Measurements from ENCODE around the gene TLCD5.

TLCD5 gene

DNA sequence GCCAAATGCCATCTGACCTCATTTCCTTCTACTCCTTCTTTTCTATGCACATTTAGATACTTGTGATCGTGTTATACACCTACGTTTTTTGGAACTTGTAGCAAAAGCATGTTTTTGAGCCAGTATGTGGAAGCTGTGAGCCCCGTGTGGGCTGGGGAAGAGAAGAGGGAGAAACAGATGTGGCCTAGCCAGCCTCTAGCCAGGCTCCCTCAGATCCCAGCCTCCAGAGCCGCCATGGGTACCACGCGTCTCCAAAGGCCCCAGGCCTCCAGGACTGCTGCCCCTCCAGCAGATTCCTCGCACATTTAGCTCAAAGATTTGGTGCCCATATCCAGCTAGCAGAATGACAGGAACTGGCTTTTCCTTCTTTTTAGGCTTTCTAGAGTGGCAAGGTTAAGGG, 17.0 kb upstream of the TLCD5 start:
- DNase-seq (ENCODE audit: low spot score) = no peak

DNA sequence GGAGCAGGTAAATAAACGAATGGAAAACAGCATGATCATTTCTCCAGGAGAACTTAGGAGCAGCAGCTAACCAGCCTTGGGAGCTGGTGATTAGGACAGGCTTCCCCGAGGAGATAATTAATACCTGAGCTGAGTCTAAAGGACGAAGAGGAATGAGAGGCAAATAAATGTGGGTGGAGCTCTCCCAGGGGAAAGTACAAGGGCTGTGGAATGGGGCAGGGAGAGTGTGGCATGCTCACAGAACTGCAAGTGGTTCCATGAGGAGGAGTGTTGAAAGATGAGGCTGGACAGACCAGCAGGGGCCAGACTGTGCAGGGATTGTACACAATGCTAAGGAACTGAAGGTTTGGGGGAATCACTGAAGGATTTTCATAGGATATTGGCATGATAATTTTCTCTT, 14.2 kb upstream of the TLCD5 start:
- DNase-seq (ENCODE audit: low spot score) = no peak

DNA sequence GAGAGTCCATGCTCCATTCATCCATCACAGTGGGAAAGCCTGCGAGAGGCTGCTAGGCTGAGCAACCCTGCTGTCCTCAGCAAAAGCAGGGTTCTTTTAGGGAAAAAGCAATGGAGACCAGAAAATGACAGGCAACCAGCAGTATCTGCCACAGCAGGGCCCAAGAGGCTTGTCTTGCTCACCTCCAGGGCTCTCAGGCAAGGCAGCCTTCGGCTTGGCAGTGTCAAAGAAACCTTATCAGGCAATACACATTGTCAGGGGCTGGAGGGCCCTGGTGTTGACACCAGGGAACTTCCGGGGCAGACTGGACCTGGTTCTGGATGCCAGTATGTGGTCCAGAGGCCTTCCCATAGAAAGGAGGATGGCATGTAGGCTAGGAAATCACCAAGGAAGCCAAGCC, 10.2 kb upstream of the TLCD5 start:
- no peak for DNase-seq (ENCODE audit: low spot score)

DNA sequence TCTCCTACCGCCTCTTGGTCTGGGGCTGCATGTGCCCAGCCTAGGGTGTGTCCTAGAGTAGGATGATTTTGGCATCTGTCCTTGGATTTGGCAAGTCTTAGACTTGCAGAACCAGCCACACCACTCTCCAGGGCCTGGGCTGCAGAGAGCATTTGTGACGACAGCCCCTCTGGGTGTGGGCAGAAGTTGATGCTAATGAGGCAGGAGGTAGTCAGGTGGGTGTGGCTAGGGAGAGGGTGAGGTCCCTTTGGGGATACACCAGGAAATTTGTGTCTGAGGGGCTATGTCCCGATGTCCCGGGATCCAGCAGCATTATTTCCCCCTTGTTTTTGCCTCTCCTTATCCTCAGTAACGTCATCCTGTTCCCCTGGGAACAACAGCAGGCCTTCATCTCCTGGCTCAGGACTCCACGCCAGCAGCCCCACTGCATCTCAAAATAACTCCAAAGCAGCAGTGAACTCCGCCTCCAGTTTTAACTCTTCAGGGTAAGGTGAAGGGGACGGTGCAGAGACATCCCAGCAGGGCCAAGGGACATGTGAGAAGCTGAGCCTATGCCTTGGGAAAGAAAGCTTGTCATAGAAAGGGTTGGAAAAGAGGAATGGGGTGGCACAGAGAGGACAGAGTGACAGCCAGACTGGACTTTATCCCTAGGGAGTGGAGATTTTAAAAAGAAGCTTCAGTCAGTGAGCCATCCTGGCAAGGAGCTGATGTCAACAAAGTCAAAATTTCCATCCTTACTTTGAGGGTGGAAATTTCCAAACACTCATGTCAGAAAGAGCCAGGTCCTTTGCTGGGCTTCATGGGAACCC, 8.0 kb upstream of the TLCD5 start:
- peak; percentile 55 for DNase-seq (ENCODE audit: low spot score)

DNA sequence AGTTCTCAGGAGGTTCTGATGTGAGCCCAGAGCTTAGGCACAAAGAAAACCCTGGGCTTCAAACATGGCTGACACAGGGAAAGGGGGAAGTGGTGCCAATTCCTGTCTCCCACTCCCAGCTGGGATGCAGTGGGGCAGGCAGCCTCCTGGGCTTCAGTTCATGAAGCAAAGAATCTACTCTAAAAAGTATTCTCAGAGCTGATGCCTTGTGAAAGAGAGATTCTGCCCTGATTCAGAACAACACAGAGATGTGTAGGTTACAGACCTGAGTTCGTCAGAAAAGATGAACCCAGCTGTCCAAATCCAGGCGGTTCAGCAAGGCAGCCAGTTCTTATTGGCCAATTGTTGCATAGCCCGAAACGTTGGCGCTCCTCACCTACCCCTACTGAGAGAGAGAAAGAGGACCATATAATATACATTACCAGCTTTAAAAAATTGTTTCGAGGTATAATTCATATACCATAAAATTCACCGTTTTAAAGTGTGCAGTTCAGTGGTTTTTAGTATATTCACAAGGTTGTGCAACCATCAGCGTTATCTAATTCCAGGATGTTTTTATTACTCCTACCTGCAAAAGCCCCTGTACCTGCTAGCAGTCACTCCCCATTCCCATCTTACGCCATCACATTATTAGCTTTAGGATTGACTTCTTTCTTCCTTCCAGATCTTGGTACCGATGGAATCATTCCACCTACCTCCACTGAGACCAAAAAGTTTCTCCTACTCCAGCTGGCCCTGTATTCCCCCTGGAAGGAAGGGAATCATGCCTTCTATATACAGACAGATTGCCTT, 7.2 kb upstream of the TLCD5 start:
- no peak for DNase-seq (ENCODE audit: low spot score)

DNA sequence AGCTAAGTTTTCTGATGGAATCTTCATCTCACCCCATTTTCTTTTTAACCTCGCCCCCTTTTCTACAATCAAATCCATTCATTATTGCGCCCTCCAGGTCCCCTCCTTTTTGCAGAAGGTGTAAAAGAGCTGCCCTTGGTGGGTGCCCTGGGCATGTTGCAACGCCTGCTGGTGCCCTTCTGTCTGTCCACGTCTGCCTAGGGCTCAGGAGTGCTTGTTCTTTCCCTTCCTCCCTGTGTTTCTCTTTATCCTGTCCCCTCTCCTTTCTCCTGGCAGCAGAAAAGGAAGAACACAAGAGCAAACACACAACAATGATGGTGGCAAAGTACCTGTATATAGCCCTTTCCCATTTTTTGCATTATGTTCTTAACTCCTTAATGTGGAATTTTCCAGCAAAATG, 6.2 kb upstream of the TLCD5 start:
- no peak for DNase-seq (ENCODE audit: low spot score)

DNA sequence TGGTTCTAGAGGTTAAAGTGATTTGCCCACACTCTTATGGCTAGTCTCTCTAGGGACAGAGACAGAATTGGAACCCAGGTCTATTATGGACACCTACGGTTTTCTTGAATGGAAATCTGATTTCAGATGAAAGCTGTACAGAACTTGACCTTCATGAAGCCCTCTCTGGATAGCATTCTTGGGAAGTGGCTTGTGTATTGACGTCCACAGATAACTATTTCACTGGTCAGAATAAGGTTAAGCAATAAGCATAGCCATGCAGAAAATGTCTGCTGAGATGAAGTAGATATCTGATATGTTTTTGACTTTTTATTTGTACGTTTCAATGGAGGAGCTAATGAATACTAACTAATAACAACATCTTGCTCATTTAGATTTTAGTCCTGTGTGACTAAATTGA, 1.1 kb downstream of the TLCD5 start:
- DNase-seq (ENCODE audit: low spot score) = no peak

DNA sequence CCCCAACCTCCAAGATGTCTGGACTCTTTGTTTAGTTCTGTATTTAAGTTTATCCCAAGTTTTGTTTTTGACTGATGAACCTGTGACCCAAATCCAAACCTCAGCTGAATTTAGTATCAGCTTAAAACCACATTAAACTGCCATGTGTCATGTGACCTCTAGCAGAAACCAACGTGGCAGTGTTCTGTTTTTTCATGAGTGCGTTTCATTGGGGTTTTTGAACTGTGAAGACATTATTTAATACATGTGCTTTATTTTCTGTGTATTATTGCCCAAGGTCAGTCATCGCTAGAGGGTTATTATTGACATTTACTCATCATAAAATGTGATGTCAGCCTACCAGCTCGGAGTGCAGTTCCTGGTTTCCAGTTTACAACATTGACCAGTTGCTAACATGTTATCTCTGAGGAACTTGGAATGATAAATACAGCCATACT, 1.8 kb downstream of the TLCD5 start:
- DNase-seq (ENCODE audit: low spot score) = no peak

DNA sequence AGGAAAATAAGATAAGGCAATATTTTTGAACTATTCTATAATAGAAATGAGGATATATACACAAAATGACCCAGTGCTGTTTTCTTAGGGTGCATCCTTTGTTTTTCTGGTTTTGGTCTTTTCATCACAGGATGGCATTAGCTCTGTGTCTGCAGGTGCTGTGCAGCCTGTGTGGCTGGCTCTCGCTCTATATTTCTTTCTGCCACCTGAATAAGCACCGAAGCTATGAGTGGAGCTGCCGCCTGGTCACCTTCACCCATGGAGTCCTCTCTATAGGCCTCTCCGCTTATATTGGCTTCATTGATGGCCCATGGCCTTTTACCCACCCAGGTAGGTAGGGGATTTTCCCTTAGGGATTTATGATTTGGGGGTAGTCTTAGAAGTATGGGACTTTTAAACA, 2.2 kb downstream of the TLCD5 start:
- no peak for DNase-seq (ENCODE audit: low spot score)

DNA sequence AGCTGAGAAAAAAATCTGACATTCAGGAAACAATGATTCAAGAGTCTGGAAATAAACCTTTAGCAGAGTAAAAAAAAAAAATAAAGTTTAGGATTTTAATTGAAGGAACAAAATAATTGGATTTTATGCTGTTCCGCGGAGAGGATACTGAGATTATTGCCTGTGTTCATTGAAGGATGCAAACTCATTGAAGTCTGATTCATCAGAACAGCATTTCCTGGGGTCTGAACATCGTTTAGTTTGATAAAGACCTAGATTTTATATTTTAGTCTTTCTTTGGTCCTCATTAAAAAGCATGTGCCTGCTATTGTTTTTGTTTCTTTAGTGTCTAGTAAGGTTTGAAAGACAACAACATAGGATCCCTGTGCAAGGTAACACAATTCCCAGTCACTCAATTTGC, 4.5 kb downstream of the TLCD5 start:
- no peak for DNase-seq (ENCODE audit: low spot score)

DNA sequence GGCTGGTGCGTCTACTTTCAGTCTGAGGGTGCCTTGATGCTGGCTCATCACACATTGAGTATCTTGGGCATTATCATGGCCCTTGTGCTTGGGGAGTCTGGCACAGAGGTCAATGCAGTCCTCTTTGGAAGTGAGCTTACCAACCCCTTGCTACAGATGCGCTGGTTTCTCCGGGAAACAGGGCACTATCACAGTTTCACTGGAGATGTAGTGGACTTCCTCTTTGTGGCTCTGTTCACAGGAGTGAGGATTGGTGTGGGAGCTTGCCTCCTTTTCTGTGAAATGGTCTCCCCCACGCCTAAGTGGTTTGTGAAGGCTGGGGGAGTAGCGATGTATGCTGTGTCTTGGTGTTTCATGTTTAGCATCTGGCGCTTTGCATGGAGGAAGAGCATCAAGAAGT, 4.9 kb downstream of the TLCD5 start:
- no peak for DNase-seq (ENCODE audit: low spot score)

DNA sequence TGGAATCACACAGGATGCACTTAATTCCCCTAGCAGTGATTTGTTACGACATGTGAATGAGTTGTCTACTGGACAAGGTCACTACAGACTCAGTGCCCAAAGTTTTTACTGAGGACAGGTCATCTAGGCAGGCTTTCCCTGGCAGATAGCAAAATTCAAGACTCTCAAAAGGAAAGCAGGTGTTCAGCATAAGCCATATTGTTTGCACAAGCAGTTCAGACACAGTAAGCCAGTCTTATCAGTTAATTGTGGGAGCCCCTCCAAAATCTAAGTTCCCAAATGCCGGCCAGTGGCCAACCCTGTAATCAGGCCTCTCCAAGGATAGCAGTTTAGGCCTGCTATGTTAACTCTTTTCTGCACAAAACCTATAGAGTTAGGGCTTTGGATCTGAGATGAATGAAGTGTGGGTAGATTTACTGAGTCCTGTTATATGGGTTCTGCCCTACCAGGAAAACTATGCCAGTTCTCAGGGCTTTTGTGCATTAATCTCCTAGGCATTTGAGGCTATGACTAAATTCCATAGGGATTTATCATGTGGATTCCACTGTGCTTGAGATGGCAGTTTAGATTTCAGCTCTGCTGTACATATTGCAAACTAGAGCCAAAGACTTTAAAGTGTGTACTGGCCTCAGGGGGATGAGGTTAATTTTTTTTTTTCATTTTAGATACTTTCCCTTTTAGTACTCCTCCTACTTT, 6.3 kb downstream of the TLCD5 start:
- DNase-seq (ENCODE audit: low spot score) = peak; percentile 88

DNA sequence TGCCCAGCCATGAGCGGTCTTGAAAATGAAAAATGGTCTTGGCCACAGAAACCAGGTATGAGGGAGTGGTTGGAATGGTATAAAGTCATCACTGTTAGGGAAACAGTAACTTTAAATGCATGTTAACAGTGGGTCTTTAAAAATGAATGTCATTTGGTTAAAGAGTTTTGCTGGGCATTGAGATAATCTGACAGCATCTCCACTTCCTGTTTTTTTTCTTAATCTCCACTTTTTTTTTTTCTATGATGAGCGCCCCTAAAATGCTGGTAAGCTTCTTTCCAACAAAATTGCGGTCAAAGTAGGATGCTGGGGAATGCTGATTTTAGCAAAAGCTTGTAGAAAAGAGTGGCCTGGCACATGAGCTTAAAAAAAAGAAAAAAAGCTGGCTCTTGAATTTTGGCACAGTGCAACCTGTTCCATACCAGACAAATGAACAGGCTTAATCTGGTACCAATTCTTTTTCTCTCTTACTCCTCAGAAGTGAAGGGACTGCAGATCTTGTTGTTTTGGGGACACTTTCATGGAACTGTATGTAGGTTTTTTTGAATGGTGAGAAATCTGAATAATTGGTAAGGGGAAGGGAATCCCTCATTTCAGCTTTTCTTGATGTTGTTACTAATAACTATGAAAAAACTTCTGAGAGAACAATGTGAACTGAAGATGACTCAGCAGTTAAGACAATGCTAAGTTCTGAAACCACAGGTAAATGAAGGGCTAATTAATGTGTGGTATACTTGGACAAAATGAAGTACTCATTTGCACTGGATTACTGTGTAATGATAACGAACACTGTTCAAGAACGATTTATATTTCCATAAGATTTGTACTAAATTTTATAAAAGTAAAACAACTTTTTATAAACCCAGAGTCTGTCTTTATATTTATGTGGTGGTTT, 8.0 kb downstream of the TLCD5 start:
- peak; percentile 52 for DNase-seq (ENCODE audit: low spot score)

DNA sequence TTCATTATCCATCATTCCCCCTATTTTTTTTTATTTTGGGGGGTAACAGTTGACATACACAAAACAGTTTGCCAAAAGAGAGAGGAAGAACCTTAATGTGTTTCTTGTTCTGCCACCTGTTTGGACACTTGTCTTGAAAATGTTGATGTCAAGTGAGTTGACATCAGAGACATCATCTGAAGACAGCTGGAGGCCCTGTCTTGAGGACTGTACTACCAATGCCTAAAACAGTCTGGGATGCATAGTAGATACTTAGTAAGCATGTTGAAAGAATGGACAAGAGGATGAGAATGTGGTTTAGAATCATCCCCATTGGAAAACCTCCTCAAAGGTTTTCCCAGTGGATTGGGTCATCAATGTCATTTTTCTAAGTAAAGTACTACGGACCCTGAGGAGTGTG, 8.7 kb downstream of the TLCD5 start:
- no peak for DNase-seq (ENCODE audit: low spot score)

DNA sequence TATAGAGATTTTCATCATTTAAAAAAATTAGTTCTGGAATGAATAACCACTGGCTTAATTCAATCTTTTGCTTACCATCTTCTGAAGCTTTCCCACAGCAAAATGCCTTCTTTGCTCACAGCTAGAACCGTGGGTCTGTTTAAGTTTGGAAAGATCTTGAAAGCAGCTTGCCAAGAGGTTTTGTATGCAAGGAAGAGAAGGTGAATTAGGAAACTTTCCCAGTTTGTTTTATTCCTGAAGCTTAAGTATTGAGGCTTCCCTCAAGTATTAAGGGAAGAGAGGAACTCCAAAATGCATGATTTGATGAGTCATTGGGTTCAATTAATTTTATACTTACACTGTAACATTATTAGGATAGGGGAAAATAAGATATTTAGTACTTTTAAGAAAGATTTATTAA, 9.2 kb downstream of the TLCD5 start:
- no peak for DNase-seq (ENCODE audit: low spot score)

DNA sequence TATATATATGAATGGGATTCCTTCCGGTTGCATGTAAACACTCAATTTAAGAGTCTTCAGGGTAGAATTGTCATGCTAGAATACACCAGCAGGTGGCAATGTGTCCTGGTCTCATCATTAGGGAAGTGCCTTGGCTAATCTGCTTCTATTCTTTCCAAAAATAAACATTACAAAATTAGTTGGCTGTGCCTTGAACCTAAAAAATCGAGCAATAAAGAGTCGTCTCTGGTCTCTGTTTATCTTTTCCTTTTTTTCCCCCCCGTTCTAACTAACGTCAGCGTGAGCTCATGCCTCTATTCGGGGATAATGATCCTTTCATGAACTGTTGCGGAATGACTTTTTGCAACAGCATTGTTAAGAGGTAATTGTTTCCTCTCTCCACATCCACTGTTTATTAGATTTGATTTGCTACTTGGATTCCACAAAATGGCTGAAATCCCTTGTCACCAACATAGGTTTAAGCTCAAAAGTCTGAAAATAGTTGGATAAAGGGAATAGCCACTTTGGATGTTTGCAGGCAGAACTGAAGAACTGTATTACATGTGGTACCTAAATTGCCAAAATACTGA, 9.9 kb downstream of the TLCD5 start:
- peak; percentile 58 for DNase-seq (ENCODE audit: low spot score)

DNA sequence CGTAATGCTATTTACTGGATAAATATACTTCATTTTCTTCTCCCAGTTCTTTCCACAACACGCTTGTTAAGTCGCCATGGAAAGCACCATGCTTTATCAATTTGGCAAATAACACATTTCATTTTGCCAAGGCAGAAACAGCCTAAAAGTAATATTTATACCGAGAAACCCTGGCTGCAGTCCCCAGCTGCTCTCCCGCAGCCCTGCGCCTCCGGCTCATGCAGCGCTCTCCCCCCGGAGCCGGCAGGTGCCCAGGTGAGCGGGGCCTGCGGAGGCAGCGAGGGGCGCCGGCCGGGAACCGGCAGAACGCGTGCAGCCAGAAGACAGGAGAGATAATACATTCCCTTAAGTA, 10.4 kb downstream of the TLCD5 start:
- DNase-seq (ENCODE audit: low spot score) = no peak

DNA sequence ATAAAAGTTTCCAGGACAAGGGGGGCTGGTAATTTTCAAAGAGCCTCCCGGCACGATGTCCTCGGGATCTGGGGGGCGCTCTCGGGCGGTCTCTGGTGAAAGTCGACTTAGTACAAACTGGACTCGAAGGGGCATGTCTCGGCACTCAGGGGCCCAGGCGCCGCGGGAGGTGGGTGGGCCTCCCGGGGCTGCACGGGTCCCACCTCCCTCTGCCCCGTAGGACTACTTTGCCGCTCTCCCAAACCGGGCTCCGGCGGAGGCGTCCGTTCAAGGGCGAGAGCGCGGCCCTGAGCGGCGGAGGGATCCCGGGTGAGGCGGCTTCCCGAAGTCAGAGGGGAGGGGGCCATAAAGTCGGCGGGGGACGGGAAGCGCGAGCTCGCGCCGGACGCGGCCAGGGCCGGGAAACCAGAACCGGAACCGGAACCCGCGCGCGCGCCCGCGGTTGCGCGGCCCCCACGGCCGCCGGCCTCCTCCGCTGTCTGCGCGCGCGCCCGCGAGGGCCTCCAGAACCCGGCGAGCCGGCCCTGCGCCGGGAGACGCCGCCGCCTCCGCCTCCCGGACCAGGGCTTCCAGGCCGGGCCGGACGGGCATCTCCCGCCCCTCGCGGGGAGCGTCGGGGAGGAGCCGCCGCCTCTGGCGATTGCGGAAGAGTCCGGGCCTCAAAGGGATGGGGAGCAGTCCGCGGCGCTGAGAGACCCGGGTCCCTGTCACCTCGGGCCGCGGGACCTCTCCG, 11.0 kb downstream of the TLCD5 start, which contains the start of gene ARHGEF12:
TSS of gene ARHGEF12 (plus strand) at position 506 of the 733 bp plus-strand sequence. CDS start 831 bp downstream, outside the sequence.
- DNase-seq (ENCODE audit: low spot score) = peak; percentile 96

DNA sequence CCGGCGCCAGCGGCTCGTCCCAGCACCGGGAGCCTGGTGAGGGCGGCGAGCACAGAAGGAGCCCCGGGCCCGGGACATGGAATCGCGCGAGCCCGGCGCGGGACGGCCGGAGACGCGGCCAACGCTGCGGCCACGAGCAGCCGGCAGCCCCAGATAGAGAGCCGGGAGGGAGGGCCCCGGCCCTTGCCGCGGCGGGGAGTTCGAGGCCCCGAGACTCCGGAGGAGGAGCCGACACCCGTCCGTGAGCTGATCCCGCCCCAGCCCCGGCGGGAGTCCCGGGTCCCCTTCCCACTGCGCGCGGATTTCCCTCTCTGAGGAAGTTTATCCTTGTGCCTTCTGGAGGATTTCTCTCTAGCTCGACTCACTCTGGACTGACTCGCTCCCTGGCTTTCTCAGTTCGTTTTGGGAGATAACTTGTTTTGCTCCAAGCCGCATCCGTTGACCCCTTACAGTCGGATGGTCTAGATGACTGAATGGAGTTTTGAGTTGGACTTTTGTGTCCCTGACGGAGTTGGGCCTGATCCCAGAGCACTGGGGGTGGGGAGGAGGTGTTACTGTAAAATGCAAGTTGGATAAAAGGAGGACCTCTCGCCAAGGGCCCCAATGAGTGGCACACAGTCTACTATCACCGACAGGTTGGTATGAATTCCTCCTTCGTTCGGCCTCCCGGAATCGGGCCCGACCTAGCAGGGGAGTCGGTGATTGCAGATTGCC, 11.7 kb downstream of the TLCD5 start:
- peak; percentile 54 for DNase-seq (ENCODE audit: low spot score)
